ENCODE measurements around the gene XIAP.
"Not testable (repeated sequence)": the region's sequence is repeated elsewhere in the genome, so short reads cannot be mapped to it uniquely, and the experiment has no call there.

Gene XIAP

DNA sequence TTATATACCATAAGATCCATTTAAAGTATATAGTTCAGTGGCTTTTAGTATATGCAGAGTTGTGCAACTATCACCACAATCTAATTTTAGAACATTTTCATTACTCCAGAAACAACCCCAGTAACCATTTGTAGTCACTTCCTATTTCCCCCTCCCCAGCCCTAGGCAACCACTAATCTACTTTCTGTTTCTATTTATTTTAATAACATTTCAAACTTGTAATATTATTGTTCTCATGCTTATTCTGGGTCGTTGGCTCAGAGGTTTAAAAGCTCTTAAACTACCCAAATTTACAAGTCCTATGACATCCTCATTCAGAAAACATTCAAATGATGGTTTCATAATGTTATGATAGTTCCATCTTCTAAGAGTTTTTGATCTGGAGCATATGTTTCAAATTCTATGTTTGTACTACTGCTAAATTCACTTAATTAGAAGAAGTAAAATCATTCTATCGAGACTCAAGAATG is 18.4 kb downstream of the XIAP start:
- DNase-seq, result no peak

DNA sequence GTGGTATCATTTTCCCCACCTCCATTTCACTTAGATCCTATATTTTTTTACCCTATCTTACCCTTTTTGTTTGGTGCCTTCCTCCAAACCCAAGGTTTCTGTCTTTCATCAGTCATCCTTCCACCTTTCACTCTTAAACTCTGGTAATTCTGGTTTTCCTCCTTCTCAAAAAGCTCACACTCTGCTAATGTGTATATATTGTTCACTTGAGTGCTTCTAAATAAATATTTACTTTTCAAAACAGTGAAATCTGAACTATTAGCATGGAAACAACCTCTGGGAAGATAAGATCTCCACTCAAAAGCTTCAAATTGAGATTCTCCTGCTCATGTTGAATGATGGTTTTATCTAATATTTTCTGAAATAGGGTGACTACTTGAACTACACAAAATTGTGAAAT is 21.5 kb downstream of the XIAP start:
- no peak for DNase-seq

DNA sequence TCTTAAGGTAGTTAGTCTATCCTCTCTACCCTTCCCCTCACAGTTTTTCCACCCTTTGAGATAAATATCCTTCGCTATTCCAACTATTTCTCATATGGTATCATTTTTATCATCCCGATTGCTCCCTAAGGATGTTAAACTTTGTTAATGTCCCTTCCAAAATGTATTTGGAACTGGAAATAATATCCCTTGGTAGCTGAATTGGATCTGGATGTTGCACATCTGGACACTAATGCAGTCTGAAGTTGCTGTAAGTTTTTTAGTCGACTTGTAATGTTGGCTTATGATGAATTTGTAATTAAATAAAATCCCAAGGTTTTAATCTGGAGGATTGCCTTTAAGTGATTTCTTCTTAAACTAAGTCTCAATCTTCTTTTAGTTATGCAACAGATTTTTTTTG is 22.5 kb downstream of the XIAP start:
- no peak for DNase-seq

DNA sequence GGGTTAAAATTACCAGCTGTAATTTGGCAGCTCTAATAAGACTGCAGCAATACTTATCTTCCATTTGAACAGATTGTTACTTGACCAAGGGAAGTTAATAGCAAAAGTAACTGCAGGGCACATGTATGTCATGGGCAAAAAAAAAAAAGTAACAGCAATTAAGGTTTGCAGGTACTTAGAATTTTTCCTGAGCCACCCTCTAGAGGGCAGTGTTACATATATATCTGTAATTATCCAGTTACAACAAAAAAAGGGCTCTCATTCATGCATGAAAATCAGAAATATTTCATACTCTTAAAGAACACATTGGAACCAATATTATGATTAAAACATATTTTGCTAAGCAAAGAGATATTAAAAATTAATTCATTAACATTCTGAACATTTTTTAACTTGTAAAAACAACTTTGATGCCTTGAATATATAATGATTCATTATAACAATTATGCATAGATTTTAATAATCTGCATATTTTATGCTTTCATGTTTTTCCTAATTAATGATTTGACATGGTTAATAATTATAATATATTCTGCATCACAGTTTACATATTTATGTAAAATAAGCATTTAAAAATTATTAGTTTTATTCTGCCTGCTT is 25.1 kb downstream of the XIAP start:
- no peak for DNase-seq

DNA sequence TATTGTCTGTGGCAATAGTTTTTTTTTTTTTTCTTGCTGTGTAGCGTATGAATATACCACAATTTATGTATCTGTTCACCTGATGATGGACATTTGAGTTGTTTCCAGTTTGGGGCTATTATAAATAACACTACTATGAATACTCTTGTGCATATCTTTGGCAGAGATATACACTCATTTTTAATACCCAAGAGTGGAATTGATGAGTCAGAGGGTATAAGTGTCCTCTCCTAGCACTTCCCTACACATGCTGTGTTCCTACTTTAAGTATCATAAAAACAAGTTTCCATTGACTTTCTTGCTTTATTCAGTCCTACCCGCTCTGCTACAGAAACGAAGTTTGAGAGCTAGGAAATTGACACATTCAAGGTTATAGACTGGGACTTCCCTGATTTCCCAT is 39.8 kb downstream of the XIAP start:
- no peak for DNase-seq

DNA sequence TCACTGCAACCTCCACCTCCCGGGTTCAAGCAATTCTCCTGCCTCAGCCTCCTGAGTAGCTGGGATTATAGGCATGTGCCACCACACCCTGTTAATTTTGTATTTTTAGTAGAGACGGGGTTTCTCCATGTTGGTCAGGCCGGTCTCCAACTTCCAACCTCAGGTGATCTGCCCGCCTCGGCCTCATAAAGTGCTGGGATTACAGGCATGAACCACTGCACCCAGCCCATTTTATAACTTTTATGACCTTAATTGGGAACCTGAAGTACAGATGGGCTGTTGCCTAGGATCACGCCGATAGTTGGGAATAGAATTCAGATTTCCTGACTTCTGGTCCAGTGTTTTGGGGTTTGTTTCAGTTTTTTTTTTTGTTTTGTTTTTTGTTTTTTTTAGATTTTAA is 43.4 kb downstream of the XIAP start:
- DNase-seq, result not testable (repeated sequence)

DNA sequence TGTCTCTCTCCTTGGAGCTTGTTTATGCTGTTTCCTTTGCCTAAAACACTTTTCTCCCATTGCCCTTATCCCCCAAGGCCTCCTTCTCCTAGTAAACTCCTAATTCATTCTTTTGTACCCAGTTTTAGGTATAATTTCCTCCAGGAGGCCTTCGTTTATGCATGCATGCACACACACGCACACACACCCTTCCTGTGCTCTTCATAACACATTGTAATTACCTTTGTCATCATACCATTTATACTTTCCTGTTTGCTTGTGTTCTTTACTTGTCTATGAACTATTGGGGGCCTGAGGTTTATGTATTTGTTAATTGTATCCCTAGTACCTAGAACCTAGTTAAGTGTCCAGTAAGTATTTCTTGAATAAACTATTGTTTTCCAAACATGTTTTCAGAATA is 45.5 kb downstream of the XIAP start:
- DNase-seq, result no peak

DNA sequence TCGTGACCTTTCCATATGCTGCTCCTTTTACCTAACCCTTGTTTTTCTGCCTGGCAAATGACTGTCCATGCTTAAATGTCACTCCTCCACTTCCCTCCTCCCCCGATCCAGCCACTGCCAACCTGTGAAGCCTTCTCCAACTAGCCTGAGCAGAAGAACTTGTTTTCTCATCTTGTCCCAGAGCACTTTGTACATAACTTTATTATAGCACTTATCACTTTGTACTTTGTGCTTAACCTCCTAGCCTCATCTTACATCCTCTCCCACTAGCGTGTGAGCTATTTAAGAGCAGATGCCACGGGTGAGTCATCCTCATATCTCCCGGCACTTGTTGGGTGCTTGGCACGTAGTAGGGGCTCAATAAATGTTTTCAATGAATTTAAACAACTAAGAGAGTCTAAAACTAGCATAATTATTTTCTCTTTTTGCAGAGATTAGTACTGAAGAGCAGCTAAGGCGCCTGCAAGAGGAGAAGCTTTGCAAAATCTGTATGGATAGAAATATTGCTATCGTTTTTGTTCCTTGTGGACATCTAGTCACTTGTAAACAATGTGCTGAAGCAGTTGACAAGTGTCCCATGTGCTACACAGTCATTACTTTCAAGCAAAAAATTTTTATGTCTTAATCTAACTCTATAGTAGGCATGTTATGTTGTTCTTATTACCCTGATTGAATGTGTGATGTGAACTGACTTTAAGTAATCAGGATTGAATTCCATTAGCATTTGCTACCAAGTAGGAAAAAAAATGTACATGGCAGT is 46.9 kb downstream of the XIAP start:
- no peak for DNase-seq

DNA sequence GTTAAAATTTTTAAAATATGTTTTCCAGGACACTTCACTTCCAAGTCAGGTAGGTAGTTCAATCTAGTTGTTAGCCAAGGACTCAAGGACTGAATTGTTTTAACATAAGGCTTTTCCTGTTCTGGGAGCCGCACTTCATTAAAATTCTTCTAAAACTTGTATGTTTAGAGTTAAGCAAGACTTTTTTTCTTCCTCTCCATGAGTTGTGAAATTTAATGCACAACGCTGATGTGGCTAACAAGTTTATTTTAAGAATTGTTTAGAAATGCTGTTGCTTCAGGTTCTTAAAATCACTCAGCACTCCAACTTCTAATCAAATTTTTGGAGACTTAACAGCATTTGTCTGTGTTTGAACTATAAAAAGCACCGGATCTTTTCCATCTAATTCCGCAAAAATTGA is 49.7 kb downstream of the XIAP start:
- no peak for DNase-seq

DNA sequence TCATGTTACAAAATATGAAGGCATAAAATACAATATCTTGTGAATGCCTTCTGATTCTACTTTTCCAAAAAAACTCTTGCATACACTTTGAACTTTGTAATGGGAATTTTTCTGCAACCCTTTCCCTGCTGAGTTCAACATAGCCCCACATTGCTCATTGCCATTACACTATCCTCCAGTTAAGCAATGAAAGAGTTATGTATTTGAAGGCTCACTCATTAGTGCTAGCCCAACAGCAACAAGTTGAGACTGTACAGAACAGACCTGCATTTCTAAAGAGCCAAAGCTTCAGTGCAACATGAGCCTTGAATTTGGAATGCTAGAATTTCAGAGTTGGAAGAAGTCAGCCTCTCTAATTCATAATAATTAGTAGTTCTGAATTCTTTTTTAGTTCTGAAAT is 57.2 kb downstream of the XIAP start:
- DNase-seq, result no peak

DNA sequence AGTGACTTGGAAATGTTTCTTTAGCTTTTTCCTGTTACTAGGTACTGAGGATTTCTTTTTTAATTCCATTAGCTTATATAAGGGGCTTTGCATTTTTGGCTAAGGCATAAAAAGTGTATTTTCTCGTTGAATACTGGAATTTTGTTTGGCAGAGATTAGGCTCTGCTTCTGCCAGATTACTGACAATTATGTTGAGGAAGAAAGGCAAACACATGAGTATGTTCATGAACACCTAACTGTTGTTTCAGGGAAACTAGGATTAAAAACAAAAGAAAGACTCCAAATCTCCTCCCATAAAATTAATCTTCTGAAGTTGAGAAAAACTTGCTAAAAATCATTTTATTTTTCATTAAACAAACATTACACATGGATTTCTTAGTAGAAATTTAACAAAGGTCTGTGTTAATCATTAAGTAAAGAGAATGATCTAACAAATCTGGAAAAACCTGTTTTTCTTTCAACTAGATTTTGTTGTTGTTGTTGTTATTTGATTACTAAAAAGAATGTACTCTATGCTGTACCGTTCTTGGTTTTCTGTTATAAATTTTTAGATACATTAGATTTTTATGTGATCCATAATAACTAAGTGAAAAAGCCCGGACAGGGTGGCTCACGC is 58.4 kb downstream of the XIAP start:
- DNase-seq, result no peak

DNA sequence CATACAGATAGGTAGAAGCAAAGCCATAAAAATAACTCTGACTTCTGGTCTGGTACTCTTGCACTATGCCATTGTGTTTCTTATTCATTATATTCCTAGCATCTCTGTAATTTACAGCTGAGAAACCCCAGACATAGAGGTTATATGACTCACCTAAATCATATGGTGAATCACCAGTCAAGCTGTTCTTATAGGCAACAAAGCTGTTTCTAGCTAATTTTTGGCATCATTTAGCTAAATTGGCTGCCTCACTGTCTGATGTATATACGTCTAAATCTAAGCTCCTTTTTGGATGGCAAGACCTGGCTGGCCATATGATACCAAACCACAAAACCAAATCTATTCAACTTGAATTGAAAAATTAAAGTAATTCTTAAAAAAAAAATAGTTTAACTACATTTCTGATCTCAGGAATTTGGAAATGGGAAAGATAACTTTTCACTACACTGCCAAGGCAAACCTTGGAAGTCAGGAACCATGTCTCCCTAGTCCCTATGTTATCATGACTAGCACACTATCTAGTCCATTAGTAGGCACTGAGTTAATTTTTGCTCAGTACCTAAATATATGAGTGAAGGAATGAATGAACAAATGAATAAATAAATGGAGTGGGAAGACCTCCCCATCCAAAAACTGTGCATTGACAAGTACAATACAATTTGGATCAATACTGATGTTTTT is 60.4 kb downstream of the XIAP start:
- no peak for DNase-seq

DNA sequence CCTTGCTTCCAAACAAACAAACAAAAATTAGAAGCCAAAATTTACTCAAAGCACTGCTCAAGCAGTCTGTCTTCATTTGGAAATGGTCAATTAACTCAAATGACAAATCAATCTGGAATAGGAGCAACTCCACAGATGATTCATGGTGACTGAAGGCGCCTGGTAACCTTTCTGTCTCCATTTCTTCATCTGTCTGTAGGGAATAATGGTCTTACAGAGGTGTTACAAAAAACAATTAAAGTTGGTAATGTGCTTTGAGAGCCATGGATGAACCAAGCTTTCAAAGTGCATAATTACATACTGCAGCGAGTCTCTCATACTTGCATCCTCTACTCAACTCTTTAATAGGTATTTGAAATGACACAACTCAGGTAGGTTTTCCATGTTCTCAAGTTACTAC is 63.4 kb downstream of the XIAP start:
- no peak for DNase-seq

DNA sequence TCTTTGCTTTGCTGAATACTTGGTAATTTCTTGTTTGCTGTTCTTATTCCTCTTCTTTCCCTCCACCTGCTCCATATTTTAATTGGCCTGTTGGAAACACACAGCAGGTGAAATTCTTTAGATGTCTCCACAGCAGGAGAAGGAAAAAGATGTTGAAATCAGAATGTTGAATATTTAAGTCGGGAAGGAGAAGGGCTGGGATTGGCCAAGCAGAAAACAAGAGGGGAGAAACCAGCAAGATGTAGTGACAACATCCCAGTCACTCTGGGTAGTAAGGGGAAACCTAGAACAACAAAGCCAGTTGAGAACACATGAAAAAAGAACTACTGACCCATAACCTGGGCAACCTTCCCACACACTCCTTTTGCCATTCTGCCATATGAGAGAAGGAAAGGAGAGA is 64.3 kb downstream of the XIAP start:
- no peak for DNase-seq

DNA sequence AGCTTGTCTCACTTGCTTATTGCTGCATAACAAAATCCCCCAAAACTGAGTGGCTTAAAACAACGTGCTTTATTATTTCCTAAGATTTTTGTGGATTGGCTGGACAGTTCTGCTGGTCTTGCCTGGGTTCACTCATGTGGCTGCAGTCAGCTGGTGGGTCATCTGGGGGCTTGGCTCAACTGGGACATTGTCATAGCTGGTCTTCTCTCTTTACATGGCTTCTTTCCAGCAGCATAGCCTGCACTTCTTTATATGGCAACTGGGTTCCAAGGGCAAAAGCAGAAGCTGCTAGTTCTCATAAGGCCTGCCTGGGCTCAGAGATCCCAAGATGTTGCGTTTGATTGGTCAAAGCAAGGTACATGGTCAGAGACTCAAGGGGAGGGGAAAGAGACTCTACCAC is 68.0 kb downstream of the XIAP start:
- no peak for DNase-seq

DNA sequence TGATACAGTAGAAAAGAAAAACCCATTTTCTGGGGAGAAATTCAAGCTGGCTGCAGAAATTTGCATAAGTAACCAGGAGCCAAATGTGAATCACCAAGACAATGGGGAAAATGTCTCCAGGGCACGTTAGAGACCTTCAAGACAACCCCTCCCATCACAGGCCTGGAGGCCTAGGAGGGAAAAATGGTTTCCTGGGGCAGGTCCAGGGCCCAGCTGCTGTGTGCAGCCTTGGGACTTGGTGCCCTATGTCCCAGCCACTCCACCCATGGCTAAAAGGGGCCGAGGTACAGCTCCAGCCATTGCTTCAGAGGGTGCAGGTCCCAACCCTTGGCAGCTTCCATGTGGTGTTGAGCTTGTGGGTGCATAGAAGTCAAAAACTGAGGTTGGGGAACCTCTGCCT is 72.2 kb downstream of the XIAP start:
- DNase-seq, result not testable (repeated sequence)

DNA sequence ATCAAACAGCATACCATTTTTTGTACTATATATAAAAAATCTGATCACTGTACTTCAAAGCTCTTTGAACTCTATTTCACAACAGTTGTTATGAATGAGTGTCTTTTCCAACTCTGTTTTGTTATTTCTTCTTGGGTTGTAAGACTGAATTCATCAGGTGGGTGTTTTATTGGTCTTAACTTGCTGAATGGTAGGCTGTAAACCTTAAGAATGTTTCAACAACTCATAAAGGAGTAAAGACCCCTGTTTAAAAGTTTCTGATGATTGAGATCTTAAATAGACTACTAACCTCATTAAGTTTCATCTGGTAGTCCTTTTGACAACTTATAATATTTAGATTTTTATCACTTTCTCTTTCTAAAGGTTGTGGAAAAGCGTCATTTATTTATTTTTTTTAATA is 83.2 kb downstream of the XIAP start:
- DNase-seq, result no peak

DNA sequence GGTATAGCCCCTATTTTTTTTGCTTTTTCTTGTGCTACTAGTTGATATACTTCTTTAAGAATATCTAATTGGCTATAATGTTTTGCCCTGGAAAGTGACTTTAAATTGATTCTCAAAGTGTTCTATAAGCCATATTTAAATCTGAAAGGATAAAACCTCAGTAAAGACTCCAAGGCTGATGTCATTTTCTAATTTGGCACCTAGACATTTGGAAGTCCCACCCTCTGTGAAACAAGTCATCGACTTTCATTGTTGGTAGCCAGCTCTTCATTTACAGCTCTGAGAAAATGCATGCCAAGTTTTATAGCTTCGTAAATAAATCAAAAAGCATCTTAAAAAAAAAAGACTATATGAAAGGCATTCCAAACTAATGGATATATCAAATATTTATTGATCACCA is 83.6 kb downstream of the XIAP start:
- no peak for DNase-seq

DNA sequence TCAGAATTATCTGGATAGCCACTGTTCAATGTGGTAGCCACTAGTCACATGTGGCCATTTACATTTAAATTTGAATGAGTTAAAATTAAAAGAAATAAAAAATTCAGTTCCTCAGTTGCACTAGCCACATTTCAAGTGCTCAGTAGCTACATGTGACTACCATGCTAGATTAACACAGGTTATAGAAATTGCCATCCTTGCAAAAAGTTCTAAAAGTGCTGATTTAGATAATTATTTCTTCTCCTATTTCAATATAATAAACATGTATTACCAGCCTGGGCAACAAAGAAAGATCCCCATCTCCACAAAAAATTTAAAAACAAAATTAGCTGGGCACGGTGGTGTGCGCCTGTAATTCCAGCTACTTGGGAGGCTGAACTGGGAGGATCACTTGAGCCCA is 90.0 kb downstream of the XIAP start:
- DNase-seq, result no peak

DNA sequence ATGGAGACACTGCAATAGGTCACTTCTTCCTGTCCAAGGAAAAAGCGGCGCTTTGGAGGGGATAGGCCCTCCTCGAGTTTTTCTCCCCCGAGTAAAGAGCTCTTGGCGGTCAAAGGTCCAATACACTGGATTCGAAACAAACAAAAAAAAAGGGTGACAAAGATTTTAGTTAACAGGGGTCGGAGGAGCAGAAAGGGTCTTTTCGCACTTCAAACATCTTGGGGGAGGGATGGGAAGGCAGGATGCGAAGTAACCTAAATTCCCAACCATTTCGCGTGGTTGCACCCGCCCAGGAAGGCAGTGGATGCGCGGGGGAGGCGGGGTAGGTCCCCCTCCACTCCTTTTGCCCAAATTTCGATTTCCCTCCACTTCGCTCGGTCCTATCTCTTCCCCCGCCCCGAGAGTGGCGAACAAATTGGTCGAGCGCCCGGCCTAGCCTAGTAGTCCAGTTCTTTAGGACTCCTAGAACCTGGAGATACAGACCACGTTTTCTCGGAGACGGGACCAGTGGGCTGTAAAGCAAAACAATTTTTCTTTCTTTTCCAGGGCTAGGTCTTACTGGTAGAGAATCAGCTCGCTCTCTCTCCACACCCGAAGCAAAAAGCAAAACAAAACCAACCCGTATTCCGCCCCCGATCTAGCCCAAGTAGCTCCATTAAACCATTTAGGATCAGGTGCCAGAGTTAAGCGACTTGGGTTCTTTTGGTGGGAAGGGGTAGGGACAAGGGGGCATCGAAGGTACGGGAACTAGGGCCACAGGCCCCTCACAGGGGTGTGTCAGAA is 99.6 kb downstream of the XIAP start:
- DNase-seq, result peak; percentile 9

DNA sequence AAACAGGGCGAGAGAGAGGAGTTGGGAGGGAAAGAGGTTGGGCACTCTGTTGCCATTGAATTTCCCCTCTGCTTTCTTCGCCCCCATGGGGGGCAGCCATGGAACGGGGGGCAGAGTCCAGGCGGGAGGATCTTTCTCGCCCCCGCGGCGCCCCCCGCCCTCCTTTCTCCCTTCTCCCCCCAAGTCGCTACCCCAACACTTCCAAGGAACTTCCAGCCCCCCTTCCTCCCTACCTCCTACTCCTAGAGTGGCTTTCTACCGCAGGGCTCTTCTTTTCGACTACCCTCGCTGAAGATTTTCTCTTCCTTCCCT is 101.1 kb downstream of the XIAP start:
- no peak for DNase-seq

DNA sequence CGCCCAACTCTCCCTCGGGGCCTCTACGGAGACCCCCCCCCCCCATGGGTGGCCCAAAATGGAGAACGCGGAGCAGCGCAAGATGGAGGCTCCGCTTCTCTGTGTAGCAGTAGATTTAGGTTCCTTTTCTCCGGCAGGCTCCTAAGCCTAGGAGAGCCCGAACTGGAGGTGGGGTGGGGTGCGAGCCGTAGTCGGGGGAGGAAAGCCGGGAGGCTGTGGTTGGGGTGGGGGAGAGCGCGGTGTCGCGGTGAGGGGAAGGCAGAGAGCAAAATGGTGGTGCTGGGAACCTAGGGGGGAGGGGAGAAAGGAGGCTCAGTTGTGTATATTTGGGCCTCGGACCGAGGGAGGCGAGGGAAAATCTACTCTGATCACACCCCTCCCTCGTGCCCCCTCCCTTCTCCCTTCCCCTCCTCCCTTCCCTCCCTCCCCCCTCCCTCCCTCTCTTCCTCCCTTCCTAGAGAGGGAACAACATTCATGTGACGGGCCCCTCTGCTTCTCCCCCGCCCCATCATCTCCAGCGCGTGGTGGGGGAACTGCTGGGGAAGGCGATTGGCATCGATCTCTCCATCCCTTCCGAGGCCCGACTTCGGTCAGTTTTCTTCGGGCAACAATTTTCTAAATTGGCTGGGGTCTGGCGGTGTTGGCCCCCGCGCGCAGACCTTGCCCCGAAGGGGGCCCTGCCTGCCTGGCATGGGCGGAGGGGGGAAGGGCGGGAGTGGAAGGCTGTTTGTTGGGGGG is 101.6 kb downstream of the XIAP start, which contains the start of gene STAG2:
Gene STAG2, plus strand, starts transcription at position 439 of the 738 bp plus-strand sequence. CDS start 60,922 bp downstream, outside the sequence.
- peak; percentile 57 for DNase-seq

Data from NK-92 treated with Interleukin-12 subunit alpha and Interleukin-12 subunit beta, amount 100 ng/mL, for 24 hours (cell line).